HepG2 (cell line): Measurements from ENCODE around the gene ALDH3B1. TPM values are rescaled to one million over a fixed set of nuclear protein-coding genes. Genes with fewer than 3 reads are reported as not detected.

ENCODE experiments used
- CBX1 ChIP-seq: IDR thresholded peaks from one replicate; pipeline ENCODE4 v1.6.1; 2016; ENCODE audit warnings: antibody characterized with exemption, low read depth
- CBX5 ChIP-seq: sonication (generic); formaldehyde crosslinking; IDR thresholded peaks from 2 replicates; pipeline ENCODE4 v1.4.0; 2020; ENCODE audit warnings: missing genetic modification reagents, borderline replicate concordance
- DNMT3B ChIP-seq: conservative IDR thresholded peaks from 2 replicates; pipeline ENCODE4 v1.6.1; 2016; ENCODE audit warnings: missing biosample characterization, control low read depth
- GABPA ChIP-seq, 2 experiments: IDR thresholded peaks; 2 replicates each; pipeline ENCODE4 v1.6.1; 2011 to 2016; ENCODE audit warnings: low read depth in 2 of 2, low read length in 1 of 2, missing biosample characterization in 1 of 2, missing genetic modification characterization in 1 of 2
- HNRNPLL ChIP-seq: fragments of 200-400 bp; formaldehyde crosslinking; IDR thresholded peaks from 2 replicates; pipeline ENCODE4 v1.6.1; 2017; ENCODE audit warnings: mild to moderate bottlenecking, low read depth, low read length; ENCODE audit not compliant: poor library complexity, severe bottlenecking
- KAT8 ChIP-seq: IDR thresholded peaks from 2 replicates; pipeline ENCODE4 v1.6.1; 2016; ENCODE audit warnings: missing genetic modification reagents, missing compliant biosample characterization
- PCBP2 ChIP-seq: fragments of 200-400 bp; formaldehyde crosslinking; optimal IDR thresholded peaks from 2 replicates; pipeline ENCODE3; 2018; ENCODE audit warnings: low read length, low read depth; ENCODE audit not compliant: poor library complexity, severe bottlenecking
- RAD21 ChIP-seq: fragments of 450-650 bp; formaldehyde crosslinking; IDR thresholded peaks from 2 replicates; pipeline ENCODE4 v1.5.0; 2020; ENCODE audit warnings: mild to moderate bottlenecking
- RXRB ChIP-seq: IDR thresholded peaks from 2 replicates; pipeline ENCODE4 v1.6.1; 2016; ENCODE audit warnings: borderline replicate concordance, missing genetic modification reagents, missing compliant biosample characterization
- SNAPC2 ChIP-seq: sonication (generic); formaldehyde crosslinking; IDR thresholded peaks from 2 replicates; pipeline ENCODE4 v1.8.1; 2022; ENCODE audit warnings: mild to moderate bottlenecking, missing genetic modification reagents
- SOX6 ChIP-seq, 2 experiments: fragments of 450-650 bp in 1 of 2; sonication (generic) in 1 of 2; formaldehyde crosslinking in 1 of 2; IDR thresholded peaks; 2 replicates each; pipeline versions ENCODE4 v1.4.0 to v1.6.1; 2017 to 2020; ENCODE audit warnings: antibody characterized with exemption in 1 of 2, mild to moderate bottlenecking in 1 of 2, missing genetic modification reagents in 1 of 2
- SP140L ChIP-seq: sonication (generic); formaldehyde crosslinking; IDR thresholded peaks from 2 replicates; pipeline ENCODE4 v1.4.0; 2020; ENCODE audit warnings: missing genetic modification reagents, borderline replicate concordance
- SP2 ChIP-seq: sonication (generic); formaldehyde crosslinking; IDR thresholded peaks from 2 replicates; pipeline ENCODE4 v1.5.1; 2020; ENCODE audit warnings: mild to moderate bottlenecking, missing genetic modification reagents
- SRSF4 ChIP-seq: fragments of 200-400 bp; formaldehyde crosslinking; IDR thresholded peaks from one replicate; pipeline ENCODE4 v1.6.1; 2018; ENCODE audit warnings: mild to moderate bottlenecking, low read depth, low read length, moderate library complexity; ENCODE audit not compliant: poor library complexity, severe bottlenecking
- STAG1 ChIP-seq: sonication (generic); formaldehyde crosslinking; IDR thresholded peaks from 2 replicates; pipeline ENCODE4 v1.4.0; 2020; ENCODE audit warnings: missing genetic modification reagents
- ZFP41 ChIP-seq: sonication (generic); formaldehyde crosslinking; IDR thresholded peaks from 2 replicates; pipeline ENCODE4 v1.4.0; 2020; ENCODE audit warnings: mild to moderate bottlenecking, missing genetic modification reagents, borderline replicate concordance
- ZKSCAN8 ChIP-seq: IDR thresholded peaks from 2 replicates; pipeline ENCODE4 v1.6.1; 2016; ENCODE audit warnings: borderline replicate concordance, missing genetic modification reagents, missing compliant biosample characterization
- ZNF264 ChIP-seq: sonication (generic); formaldehyde crosslinking; IDR thresholded peaks from 2 replicates; pipeline ENCODE4 v1.4.0; 2020; ENCODE audit warnings: missing genetic modification reagents
- polyA plus RNA-seq, 8 experiments: library from polyadenylated mRNA; depleted of rRNA in 3 of 8; stranded (reverse) in 7 of 8; unstranded in 1 of 8; fragments of >200 nt; fragmentation: Illumina TruSeq in 4 of 8; extraction: Trizol in 4 of 8; gene quantifications; 2 replicates each; pipeline versions ENCODE4 v1.2.1 to v1.2.3, GENCODE V29; 2011 to 2016; ENCODE audit warnings: low read depth in 4 of 8, missing spikeins in 1 of 8, mixed read lengths in 1 of 8; ENCODE audit not compliant: insufficient read depth in 1 of 8
- total RNA-seq, 5 experiments: library from RNA; depleted of rRNA; stranded (reverse); fragments of >200 nt; fragmentation: Illumina TruSeq; extraction: Trizol; gene quantifications; 2 replicates each; pipeline ENCODE4 v1.2.3, GENCODE V29; 2016; ENCODE audit warnings: low read depth in 1 of 5
- TF ChIP-seq, protein P1 (sequence below): sonication (generic); formaldehyde crosslinking; IDR thresholded peaks from 2 replicates; pipeline ENCODE4 v1.9.0; 2021; ENCODE audit warnings: missing genetic modification reagents, borderline replicate concordance
- TF ChIP-seq, protein P2 (sequence below): IDR thresholded peaks from 2 replicates; pipeline ENCODE4 v1.6.1; 2016; ENCODE audit warnings: mild to moderate bottlenecking
- TF ChIP-seq, protein P3 (sequence below): sonication (generic); formaldehyde crosslinking; IDR thresholded peaks from 2 replicates; pipeline ENCODE4 v1.9.0; 2021; ENCODE audit warnings: missing genetic modification reagents, mild to moderate bottlenecking, borderline replicate concordance

ALDH3B1 gene
- total and polyA plus RNA-seq, 2 of the 13 experiments (the other 11 are each of a cell fraction or from before 2014, with no cell fraction given) = 4.0 to 6.7 TPM

DNA sequence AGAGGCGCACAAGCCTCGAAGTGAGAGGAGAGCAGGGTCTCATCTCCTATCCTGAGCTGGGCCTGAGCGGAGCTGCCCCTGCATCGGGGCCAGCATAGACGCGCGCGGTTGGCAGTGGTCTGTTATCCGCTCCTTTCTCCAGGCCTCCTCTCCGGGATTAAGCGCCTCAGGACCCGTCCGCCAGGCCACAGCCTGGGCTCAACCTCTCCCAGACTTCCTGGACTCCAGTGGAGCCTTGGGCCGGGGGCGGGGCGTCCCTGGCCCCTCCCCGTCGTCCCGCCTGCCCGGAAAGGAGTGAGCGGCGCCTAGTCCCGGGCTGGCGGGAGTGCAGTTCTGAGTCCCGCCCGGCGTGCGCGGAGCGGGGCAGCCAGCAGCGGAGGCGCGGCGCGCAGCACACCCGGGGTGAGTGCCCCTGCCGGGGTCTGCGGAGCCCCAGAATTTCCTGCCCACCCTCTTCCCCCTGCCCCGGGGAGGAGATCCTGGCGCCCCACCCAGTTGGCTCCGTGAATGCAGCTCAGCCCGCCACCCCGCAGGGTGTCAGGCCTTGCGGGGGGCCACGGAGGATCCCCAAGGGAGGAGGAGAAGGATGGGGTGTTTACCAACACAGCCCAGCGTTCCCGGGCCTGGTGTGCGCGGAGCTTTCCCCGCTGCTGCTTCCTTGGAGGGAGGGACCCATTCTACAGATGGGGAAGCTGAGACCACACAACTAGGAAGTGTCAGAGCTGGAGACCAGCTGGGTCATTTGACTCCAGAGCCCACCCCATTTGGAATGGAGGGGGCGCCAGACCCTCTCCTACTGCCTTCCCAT, 28.8 kb downstream of the ALDH3B1 start, which contains the start of gene TCIRG1 (continued):
- TF ChIP-seq SOX6 (IDR thresholded peaks at IDR 0.05) (no peak), SOX6 (CRISPR knock-in tag; IDR thresholded peaks at IDR 0.05) (0 out of 2 replicates have a peak, but pooled peaks have one; percentile 4), PCBP2 (no peak), CBX5 (CRISPR knock-in tag) (no peak), CBX1 (peak; percentile 16), ZFP41 (CRISPR knock-in tag) (no peak), KAT8 (CRISPR knock-in tag) (peak; percentile 42; the same call in 1 of the 2 replicates), RAD21 (CRISPR knock-in tag) (peak; percentile 14; the same call in 1 of the 2 replicates), DNMT3B (peak; percentile 8; the same call in 1 of the 2 replicates), STAG1 (CRISPR knock-in tag) (0 out of 2 replicates have a peak, but pooled peaks have one; percentile 4), SRSF4 (no peak), RXRB (peak; percentile 56; the same call in 1 of the 2 replicates), HNRNPLL (peak; percentile 59), SNAPC2 (CRISPR knock-in tag) (0 out of 2 replicates have a peak, but pooled peaks have one; percentile 62), SP2 (no peak), SP140L (no peak), ZKSCAN8 (CRISPR knock-in tag) (no peak), ZNF264 (CRISPR knock-in tag) (no peak; the same call in 1 of the 2 replicates), GABPA (IDR thresholded peaks at IDR 0.05; ENCODE audit: low read depth, low read length) (no peak), GABPA (CRISPR knock-in tag; IDR thresholded peaks at IDR 0.05; ENCODE audit: low read depth) (peak; percentile 9; the same call in 1 of the 2 replicates)
- TF ChIP-seq, protein P1, sequence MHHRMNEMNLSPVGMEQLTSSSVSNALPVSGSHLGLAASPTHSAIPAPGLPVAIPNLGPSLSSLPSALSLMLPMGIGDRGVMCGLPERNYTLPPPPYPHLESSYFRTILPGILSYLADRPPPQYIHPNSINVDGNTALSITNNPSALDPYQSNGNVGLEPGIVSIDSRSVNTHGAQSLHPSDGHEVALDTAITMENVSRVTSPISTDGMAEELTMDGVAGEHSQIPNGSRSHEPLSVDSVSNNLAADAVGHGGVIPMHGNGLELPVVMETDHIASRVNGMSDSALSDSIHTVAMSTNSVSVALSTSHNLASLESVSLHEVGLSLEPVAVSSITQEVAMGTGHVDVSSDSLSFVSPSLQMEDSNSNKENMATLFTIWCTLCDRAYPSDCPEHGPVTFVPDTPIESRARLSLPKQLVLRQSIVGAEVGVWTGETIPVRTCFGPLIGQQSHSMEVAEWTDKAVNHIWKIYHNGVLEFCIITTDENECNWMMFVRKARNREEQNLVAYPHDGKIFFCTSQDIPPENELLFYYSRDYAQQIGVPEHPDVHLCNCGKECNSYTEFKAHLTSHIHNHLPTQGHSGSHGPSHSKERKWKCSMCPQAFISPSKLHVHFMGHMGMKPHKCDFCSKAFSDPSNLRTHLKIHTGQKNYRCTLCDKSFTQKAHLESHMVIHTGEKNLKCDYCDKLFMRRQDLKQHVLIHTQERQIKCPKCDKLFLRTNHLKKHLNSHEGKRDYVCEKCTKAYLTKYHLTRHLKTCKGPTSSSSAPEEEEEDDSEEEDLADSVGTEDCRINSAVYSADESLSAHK (CRISPR knock-in tag) = no peak
- TF ChIP-seq, protein P2, sequence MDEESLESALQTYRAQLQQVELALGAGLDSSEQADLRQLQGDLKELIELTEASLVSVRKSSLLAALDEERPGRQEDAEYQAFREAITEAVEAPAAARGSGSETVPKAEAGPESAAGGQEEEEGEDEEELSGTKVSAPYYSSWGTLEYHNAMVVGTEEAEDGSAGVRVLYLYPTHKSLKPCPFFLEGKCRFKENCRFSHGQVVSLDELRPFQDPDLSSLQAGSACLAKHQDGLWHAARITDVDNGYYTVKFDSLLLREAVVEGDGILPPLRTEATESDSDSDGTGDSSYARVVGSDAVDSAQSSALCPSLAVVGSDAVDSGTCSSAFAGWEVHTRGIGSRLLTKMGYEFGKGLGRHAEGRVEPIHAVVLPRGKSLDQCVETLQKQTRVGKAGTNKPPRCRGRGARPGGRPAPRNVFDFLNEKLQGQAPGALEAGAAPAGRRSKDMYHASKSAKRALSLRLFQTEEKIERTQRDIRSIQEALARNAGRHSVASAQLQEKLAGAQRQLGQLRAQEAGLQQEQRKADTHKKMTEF = peak; percentile 76; the same call in 1 of the 2 replicates
- TF ChIP-seq, protein P3, sequence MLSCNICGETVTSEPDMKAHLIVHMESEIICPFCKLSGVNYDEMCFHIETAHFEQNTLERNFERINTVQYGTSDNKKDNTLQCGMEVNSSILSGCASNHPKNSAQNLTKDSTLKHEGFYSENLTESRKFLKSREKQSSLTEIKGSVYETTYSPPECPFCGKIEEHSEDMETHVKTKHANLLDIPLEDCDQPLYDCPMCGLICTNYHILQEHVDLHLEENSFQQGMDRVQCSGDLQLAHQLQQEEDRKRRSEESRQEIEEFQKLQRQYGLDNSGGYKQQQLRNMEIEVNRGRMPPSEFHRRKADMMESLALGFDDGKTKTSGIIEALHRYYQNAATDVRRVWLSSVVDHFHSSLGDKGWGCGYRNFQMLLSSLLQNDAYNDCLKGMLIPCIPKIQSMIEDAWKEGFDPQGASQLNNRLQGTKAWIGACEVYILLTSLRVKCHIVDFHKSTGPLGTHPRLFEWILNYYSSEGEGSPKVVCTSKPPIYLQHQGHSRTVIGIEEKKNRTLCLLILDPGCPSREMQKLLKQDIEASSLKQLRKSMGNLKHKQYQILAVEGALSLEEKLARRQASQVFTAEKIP (CRISPR knock-in tag) = no peak
